HG02678 (cell line): ENCODE measurements around the gene GNAI1.

Source experiments
- ATAC-seq: cut with Tn5 transposase; IDR thresholded peaks from one replicate; pipeline ENCODE4 v1.9.1; 2021; ENCODE audit warnings: mild to moderate bottlenecking, moderate library complexity; ENCODE audit not compliant: unreplicated experiment

The GNAI1 gene

DNA sequence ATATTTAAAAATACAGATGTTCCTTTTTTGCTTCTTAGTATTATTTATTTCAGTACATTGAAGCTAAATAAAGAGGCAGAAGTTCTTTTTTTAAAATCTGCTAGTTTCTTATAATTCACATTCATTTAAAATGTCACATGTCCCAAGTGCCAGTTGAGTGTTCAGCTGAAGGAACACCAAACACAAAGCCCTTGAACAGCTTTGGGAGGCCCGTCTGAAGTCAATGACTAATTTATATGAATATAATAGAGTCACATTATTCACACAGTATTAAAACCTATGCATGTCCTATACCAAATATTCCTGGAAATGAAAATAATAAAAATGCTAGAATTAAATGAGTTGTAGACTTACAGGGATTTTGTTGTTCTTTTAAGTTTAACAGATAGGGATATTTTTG, 70.3 kb downstream of the GNAI1 start:
- no peak for ATAC-seq

DNA sequence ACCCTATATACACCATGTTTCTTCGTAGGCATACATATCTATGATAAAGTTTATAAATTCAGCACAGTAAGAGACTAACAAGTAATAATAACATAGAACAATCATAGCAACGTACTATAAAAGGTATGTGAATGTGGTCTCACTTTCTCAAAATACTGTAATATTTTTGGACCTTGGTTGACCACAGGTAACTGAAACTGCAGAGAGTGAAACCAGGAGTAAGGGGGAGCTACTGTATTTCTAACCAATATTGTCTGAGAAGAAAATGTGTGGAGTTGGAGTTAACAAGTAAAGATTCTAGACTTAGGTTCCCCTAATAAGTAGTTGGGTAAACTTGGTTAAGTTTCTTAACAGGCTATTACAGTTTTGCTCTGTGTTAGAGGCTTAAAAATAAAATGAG, 72.1 kb downstream of the GNAI1 start:
- peak; percentile 73 for ATAC-seq

DNA sequence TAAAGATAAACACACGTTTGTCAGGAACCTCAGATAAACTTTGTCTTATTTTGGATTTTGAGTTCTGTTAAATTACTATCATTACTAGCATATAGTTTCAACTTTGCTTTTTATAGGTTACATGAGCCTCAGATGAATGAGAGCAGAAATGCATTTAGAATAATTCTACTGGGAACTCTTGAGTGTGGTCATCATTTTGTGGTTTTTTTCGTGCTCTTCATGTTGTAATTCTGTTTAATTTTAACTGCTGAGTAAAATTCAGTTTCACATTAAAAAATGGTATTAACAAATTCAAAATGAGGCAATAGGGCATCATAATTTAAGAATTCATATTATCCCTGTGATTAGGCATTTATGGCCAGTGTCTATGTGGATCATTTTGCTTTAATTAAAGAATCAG, 72.9 kb downstream of the GNAI1 start:
- ATAC-seq: no peak

DNA sequence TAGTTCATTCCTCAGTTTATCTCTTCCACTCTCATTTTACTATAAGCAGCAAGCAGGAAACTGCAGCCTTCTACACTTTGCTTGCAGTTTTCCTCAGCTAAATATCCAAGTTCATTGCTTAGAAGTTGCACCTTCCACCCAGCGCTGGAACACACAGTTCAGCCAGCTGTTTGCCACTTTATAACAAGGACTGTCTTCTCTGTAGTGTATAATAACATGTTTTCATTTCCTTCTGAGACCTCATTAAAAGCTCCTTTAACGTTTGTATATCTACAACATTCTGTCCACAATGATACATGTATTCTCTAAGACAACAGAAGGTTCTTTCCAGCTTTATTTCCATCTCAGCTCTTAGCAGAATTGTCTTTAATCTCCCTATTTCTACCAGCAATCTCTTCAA, 74.1 kb downstream of the GNAI1 start:
- ATAC-seq: no peak

DNA sequence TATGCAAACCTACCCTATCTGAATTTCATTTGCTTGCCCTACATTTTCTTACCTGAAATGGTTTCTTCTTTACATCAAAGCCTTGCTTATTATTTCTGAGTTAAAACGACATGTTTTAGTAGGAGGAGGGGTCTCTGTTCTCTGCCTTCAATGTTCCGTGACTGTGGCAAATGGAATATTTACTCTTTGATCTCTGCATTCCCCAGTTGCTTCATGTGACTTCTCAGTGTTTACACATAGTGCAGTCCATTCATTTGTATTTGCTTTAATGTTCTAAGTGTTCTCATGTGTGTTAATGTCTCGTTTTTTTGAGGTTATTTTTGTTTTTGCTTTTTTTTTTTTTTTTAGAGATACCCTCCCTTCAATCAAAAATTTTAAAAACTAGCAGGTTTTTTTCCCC, 75.8 kb downstream of the GNAI1 start:
- no peak for ATAC-seq

DNA sequence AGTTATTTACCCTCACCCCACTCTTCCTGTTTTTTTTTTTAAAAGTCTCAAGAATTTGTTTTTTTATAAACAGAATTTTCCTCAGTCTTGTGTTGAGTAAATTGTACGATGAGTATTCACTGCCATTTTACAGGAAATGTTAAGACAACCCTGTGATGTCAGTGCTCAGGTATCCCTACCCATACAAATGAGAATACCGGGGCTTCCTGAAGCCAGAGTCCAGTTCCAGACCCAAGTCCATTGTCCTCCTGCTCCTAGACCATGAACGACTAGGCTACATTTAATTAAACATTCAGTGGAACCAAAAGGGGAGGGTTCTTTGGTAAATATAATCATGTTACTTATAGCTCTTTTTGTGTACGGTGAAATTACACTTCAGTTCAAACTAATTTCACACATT, 79.2 kb downstream of the GNAI1 start:
- no peak for ATAC-seq

DNA sequence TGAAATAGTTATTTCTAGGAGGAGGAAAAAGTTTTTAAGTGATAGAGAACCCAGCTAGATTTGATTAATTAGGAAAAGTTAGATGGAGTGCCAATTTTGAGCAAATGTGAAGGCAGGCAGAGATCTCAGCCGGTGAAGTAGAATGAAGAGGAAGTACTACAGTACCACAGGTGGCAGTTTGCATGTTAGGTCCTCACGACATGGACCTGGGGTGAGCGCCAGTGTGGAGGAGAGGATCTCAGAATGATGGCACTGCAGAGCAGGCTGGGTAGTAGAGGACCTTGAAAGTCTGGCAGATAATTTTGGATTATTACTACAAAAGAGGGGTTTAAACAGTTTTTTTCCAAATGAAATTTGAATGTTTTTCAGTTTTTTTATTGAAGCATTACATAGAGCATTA, 81.1 kb downstream of the GNAI1 start:
- no peak for ATAC-seq

DNA sequence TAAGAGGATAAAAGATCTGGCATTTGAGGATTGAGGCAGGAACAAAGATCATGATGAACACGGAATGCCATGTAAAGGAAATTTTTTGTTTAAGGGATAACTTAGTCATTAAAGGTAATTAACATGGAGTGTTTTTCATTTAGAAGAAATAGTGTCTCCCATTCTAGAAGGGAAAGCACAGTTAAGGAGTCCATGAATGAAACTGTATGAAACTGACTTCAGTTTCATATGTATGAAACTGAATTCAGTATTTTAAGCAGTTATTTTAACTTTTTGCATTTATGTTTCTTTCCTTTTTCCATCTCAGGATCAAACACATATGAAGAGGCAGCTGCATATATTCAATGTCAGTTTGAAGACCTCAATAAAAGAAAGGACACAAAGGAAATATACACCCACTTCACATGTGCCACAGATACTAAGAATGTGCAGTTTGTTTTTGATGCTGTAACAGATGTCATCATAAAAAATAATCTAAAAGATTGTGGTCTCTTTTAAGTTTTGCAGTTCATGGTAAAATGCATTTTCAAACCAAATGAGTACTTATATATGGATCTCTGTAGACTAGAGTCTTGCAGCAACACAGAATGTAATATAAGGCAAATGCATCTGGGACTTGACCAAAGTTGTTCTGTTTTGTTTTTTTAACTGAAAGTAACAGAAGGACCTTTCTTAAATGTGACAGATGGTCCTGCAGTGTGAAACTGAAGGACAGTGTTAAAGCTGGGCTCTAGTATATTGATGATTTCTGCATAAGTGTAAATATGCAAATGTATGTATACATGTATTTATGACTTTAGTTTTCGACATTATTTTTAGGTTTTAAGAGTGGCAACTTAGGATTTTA, 82.6 kb downstream of the GNAI1 start:
- ATAC-seq: peak; percentile 52

DNA sequence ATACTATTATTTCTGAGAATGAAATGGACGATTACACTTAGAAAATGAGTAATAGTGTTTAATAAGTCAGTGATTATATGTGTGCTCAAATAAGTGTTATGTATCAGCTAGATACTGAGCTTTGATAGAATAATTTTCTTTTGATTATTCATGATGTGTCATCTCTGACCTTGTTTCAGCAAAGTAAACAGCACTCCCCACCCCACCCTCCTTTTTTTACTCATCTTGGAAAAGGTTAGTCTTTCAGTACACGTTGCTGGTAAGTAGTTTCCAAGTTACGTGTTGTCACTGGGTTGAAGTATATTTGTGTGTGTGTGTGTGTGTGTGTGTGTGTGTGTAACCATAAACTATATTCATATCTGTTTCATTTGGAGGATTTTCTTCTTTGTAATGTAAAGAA, 84.1 kb downstream of the GNAI1 start:
- no peak for ATAC-seq

DNA sequence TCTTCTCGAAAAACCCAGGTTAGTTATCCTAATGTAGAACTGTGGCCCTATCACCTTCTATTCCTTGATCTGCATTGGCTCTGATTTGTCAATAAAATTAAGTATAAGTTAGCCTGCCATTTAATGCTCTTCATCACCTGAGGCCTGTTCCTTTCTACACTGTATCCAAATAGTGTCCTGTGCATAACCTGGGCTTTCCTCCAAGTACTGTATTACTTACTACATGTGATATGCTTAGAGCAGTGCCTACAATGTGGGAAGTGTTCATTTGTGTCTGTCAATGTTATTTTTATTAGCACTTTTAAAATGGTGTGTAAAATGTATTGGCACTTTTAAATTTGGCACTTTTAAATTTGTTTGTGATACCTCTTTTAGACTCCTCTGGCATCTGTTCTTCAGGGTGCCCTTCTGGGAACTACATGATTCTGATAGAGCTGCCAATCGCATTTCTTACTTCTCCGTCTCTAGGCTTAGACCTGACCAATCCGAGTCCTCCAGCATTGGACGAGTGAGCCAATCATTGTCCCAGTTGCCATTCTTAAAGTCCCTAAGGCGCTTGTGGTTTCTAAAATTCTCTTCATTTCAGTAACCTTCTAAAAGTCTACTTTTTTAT, 85.5 kb downstream of the GNAI1 start:
- no peak for ATAC-seq

DNA sequence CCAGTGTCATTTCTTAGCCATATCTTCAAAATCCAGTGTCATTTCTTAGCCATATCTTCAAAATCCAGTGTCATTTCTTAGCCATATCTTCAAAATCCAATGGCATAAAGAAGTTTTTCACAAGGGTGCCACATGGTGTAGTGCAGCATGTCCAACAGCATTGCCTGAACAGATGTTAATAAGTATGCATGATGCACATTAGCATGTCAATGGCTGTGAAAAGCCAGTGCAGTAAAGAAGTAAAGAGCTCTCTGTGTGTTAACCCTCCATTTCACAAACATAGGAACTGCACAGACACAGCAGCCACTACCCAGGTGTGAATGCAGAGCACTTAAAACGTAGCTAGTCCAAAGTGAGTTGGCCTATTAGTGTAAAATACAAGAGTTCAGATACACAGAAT, 89.8 kb downstream of the GNAI1 start:
- no peak for ATAC-seq

DNA sequence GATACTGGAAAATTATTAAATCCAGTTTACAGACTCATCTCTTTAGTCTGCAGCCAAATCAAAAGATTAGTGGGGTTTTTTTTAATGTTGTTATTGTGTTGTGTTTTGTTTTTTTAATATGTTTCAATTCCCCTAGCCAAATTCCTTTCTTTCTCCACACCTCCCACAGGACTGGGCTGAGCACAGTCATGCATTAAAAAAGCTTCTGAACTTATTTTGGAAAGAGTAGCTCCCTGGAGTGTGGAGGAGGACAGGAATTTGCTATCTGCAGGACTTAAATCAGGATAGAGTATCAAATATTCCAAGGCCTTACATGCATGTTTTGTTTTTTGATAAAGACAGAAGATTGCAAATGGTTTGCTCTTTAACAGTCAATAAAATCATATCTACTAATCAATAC, 90.7 kb downstream of the GNAI1 start:
- ATAC-seq: no peak

DNA sequence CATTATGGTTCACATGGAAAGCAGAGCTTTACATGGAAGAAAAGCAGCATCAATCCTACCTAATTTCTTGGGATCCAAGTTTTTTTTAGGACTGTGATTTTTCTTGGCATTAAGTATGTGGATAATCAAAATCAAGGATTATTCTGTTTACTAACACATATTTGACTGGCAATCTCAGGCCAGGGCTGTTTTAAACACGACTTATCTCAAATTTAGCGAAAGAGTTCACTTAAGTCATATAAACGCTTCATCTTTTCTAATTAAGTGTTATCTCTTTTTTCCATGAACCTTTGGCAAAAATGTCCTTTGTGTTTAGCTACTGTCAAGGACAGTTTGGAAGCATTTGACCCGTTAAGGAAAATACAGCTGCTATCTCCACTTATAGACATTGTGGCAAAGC, 92.0 kb downstream of the GNAI1 start:
- ATAC-seq: no peak

DNA sequence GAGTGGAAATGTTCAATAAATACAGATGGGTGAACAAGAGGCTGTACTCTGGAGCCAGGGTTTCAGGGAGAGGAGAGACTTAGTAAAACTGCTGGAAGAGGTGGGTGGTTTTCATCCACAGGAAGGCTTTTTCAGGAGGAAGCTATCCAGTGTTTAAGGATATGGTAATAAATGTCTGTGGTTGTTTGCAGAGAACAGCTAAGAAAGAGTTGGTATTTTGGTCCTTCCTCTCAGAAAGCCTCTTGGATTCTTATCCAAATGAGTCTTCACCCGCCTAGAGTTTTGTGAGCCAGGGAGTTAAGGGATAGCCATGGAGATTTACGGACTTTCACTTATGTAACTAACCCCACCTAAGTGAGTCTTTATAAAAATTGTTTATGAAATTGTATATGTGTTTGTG, 95.7 kb downstream of the GNAI1 start:
- ATAC-seq: no peak

DNA sequence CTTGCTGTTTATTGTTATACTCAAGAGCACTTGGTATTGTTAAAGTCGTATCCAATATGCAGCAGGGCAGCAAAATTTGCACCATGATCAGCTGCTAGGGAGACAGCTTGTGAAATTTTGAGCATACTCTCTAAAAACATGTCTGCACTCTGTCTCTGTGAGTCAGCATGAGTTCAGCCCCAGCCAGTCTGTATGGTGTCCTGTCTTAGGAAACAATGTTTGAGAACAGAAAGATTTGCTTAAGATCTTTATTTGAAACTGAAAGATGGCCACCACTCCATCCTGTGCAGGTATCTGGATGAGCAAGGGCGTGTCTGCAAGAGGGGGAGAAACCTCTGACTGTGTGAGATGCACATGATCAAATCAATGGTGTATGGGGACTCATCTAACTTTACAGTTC, 97.1 kb downstream of the GNAI1 start:
- no peak for ATAC-seq

DNA sequence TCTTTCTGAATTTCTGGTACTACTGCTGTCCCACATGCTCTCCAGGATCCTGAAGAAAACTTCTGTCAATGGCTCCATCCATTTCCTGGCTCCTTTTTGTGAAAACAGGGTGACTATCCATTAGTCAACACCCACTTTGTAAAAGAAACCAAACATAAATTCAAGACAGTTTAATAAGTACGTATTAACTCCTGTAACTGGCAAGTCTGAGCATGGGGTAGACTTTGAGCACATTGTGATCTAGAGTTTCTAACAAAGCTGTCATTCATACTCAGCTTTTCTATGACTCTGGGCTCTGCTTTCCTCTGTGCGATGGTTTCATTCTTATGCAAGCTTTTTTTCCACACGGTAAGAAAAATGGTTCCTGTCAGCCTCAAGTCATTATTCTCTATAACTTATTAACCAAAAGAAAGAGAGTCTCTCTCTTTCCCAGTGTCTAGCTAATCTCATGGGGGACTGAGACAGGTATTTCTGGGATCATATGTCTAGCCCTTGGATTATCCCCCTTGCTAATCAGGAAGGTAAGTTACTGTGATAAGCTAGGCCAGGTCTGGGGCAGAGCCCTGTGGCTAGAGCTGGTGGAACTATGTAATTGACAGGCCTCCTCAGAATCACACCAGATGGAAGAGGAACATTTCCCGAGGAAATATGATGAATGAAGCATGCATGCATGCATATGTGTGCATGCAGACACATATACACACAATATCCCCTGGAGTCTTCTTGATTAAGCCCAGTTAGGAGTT, 98.5 kb downstream of the GNAI1 start:
- ATAC-seq: no peak

DNA sequence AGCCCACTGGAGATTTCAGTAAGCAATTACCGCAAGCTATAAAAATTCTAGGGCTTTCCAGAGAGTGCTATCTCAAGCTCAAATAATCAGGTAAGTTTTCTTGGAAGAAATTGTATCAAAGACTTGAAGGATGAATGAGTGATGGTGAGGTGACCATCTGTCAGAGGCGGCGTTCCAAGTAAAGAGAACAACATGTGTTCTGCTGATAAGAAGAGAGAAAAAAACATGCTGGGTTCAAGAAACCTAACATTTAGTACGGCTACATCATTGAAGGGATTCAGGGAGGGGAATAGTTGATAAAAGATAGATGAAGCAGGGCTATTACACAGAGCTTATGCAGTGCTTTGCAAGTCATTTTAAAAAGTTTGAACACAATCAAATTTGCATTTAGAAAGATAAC, 100.7 kb downstream of the GNAI1 start:
- no peak for ATAC-seq

DNA sequence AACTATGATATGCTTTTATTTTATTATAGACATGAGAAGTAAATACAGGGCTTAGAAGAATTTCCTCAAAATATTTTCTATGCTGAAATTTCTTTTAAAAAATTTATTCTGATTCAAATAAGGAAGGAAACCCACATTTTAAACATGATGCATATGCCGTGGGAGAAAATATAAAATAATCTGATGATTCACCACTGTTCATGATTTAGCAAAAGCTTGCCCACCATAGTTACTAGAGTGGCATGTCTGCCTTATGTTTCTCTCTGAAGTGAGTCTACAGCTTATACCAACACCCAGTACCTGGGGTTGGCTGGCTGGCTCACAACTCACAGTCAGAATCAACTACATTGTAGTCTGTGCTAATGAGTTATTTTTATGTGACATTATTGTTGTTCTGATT, 102.0 kb downstream of the GNAI1 start:
- ATAC-seq: no peak

DNA sequence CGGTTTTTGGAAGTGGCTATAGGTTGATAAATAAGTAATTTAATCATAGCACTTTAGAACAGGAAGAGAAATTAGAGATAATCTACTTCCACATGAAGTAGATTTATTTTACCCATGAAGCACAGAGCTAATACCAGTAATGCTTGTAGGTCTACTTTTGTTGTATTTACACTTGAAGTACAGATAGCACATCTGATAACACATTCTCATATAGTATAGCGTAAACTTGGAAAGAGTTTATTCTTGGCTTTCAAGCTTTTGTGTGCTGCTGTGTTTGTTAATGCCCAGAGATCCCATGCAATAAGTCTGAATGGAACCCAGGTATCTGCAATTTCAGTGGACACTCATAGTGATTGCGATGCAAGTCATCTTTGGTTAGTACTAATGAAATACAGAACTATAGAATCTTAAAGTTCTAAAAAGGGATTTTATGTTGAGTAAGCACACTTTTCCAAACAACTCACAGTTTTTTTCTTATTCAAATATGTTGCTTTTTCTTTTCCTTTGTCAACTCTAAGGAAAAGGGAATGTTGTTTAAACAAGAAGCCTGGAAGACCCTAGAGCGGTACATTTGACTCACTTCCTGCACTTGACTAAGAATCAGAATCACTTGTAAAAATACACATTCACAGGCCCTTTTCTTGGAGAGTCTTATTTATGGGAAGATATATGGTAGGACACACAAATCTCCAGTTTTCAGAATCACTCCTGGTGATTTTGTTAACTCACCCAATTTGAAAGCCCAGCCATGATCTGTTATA, 105.8 kb downstream of the GNAI1 start:
- ATAC-seq: no peak

DNA sequence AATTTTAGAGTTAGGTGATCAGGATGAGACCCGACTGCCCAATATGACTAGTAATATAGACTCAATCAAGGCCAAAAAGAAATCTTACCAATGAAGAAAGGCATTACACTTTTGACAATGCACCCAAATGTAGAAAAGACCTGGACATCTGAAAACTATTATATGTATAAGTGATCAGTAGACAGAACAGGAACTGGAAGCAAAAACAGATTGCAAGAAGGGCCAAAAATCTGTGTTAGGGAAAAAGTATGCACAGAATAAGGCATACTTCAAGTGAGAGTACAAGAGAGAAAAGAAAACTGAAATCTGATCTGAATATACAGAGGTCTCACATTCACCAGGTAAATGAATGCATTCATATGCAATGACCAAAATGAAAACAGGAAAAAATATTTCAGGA, 107.0 kb downstream of the GNAI1 start:
- no peak for ATAC-seq

DNA sequence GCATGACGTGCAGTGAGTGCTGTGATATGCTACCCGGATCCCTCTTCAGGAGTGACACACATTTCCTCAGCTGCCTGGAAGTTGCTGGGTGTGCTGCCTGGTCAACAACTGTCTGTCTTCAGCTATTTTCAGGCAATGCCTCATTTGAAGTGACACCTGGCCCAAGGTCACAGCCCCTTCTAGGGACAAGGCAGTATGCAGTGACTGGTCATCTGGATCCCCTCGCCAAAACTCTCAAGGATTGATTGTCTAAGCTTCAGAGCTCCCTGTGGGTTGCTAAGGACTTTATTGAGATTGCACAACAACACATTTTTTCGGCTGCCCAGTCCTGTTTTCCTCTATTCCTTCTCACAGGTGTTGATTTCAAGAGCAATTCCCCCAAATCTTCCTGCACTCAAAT, 108.8 kb downstream of the GNAI1 start:
- ATAC-seq: no peak
